Measurements from ENCODE around the gene ACTN1.

Gene ACTN1

GRCh38 chr14:68964300-68965093 is 14.6 kb downstream of the ACTN1 start:
- H3K27ac ChIP-seq = no peak overlapping the region
- no peak for TF ChIP-seq ZFX (IDR thresholded peaks at IDR 0.05; ENCODE audit: borderline replicate concordance)
- no peak for TF ChIP-seq CTCF (IDR thresholded peaks at IDR 0.05)

- no peak for TF ChIP-seq CTCF (IDR thresholded peaks at IDR 0.05)
- H3K27ac ChIP-seq = no peak overlapping the region
Observed at GRCh38 chr14:68962681-68963080, 16.4 kb downstream of the ACTN1 start.

- TF ChIP-seq ZFX (IDR thresholded peaks at IDR 0.05; ENCODE audit: borderline replicate concordance) (no peak), CTCF (IDR thresholded peaks at IDR 0.05) (no peak)
- no peak overlapping the region for H3K27ac ChIP-seq
Observed at GRCh38 chr14:68961781-68962584, 17.1 kb downstream of the ACTN1 start.

- TF ChIP-seq CTCF (IDR thresholded peaks at IDR 0.05) = no peak
- TF ChIP-seq ZFX (IDR thresholded peaks at IDR 0.05; ENCODE audit: borderline replicate concordance) = no peak
- H3K27ac ChIP-seq = no peak overlapping the region
Observed at GRCh38 chr14:68961361-68961760, 17.7 kb downstream of the ACTN1 start.

- no peak for TF ChIP-seq CTCF (IDR thresholded peaks at IDR 0.05)
- no peak for TF ChIP-seq ZFX (IDR thresholded peaks at IDR 0.05; ENCODE audit: borderline replicate concordance)
- H3K27ac ChIP-seq = no peak overlapping the region
Observed at GRCh38 chr14:68960123-68960522, 19.0 kb downstream of the ACTN1 start.

GRCh38 chr14:68959035-68959434 is 20.1 kb downstream of the ACTN1 start:
- no peak overlapping the region for H3K27ac ChIP-seq
- TF ChIP-seq ZFX (IDR thresholded peaks at IDR 0.05; ENCODE audit: borderline replicate concordance) = no peak

GRCh38 chr14:68958553-68958952 is 20.5 kb downstream of the ACTN1 start:
- no peak for TF ChIP-seq CTCF (IDR thresholded peaks at IDR 0.05)
- TF ChIP-seq ZFX (IDR thresholded peaks at IDR 0.05; ENCODE audit: borderline replicate concordance) = no peak
- no peak overlapping the region for H3K27ac ChIP-seq

Measured in 22Rv1 (cell line).